GM12878 (cell line): ENCODE results near the gene TRIM28. TPM values are rescaled to one million over a fixed set of nuclear protein-coding genes. Genes with fewer than 3 reads are reported as not detected.
A peak's percentile ranks its signal among the peaks of the same experiment; 100 is the strongest.

Experiments used
- CEBPZ ChIP-seq: fragments of 150-350 bp; IDR thresholded peaks from 2 replicates; pipeline ENCODE4 v1.6.1; 2016; ENCODE audit warnings: low read depth, low read length
- E2F8 ChIP-seq: fragments of 450-650 bp; IDR thresholded peaks from 2 replicates; pipeline ENCODE4 v1.6.1; 2018; ENCODE audit warnings: mild to moderate bottlenecking, low read depth, moderate library complexity; ENCODE audit not compliant: partially characterized antibody
- GABPA ChIP-seq: IDR thresholded peaks from 2 replicates; pipeline ENCODE4 v1.6.1; 2014; ENCODE audit warnings: antibody characterized with exemption, low read depth, mild to moderate bottlenecking, inconsistent platforms
- GATAD2B ChIP-seq: fragments of 450-650 bp; conservative IDR thresholded peaks from 2 replicates; pipeline ENCODE4 v1.6.1; 2017; ENCODE audit warnings: low read depth, mild to moderate bottlenecking, moderate library complexity
- KDM1A ChIP-seq: fragments of 200-600 bp; sonication (generic); IDR thresholded peaks from 2 replicates; pipeline ENCODE4 v1.6.1; 2016; ENCODE audit warnings: borderline replicate concordance
- MEF2A ChIP-seq: IDR thresholded peaks from 2 replicates; pipeline ENCODE4 v1.6.1; 2011; ENCODE audit warnings: low read depth, mild to moderate bottlenecking, low read length, moderate library complexity; ENCODE audit not compliant: insufficient read depth
- MEF2B ChIP-seq: fragments of 450-650 bp; IDR thresholded peaks from 2 replicates; pipeline ENCODE4 v1.6.1; 2018; ENCODE audit warnings: mild to moderate bottlenecking, moderate library complexity; ENCODE audit not compliant: partially characterized antibody, poor library complexity, severe bottlenecking
- MYB ChIP-seq: fragments of 150-350 bp; IDR thresholded peaks from 2 replicates; pipeline ENCODE4 v1.6.1; 2014; ENCODE audit warnings: mild to moderate bottlenecking, low read depth, low read length, borderline replicate concordance
- NBN ChIP-seq: fragments of 450-650 bp; IDR thresholded peaks from 2 replicates; pipeline ENCODE4 v1.6.1; 2016
- POLR2A ChIP-seq: IDR thresholded peaks from 2 replicates; pipeline ENCODE4 v1.6.1; 2011; ENCODE audit warnings: low read depth, mild to moderate bottlenecking, low read length
- REST ChIP-seq: IDR thresholded peaks from 2 replicates; pipeline ENCODE4 v1.6.1; 2012; ENCODE audit warnings: mild to moderate bottlenecking, low read depth, low read length
- SP1 ChIP-seq: IDR thresholded peaks from one replicate; pipeline ENCODE4 v1.6.1; 2011; ENCODE audit warnings: low read depth, low read length
- SREBF2 ChIP-seq: IDR thresholded peaks from 2 replicates; pipeline ENCODE4 v1.6.1; 2012; ENCODE audit warnings: mild to moderate bottlenecking, low read length
- SUPT20H ChIP-seq: IDR thresholded peaks from 2 replicates; pipeline ENCODE4 v1.6.1; 2011; ENCODE audit warnings: low read depth, mild to moderate bottlenecking, low read length, moderate library complexity, borderline replicate concordance; ENCODE audit not compliant: control insufficient read depth
- TARDBP ChIP-seq: IDR thresholded peaks from 2 replicates; pipeline ENCODE4 v1.6.1; 2016; ENCODE audit warnings: borderline replicate concordance
- TBL1XR1 ChIP-seq: IDR thresholded peaks from 2 replicates; pipeline ENCODE4 v1.6.1; 2012; ENCODE audit warnings: low read depth, low read length, improper control_type of control experiment
- TCF3 ChIP-seq: IDR thresholded peaks from 2 replicates; pipeline ENCODE4 v1.6.1; 2012; ENCODE audit warnings: low read depth, mild to moderate bottlenecking, low read length, borderline replicate concordance; ENCODE audit not compliant: insufficient read depth
- polyA plus RNA-seq, 11 experiments: library from polyadenylated mRNA; depleted of rRNA in 4 of 11; unstranded in 6 of 11; stranded (reverse) in 5 of 11; fragments of >200 nt; fragmentation: Nextera tagmentation in 4 of 11; fragmentation: Illumina TruSeq in 1 of 11; extraction: Ambion mirVana in 4 of 11; extraction: Trizol in 1 of 11; gene quantifications; 1 replicate in 1 of 11; 2 replicates in 10 of 11; pipeline versions ENCODE4 v1.2.1 to v1.2.3, GENCODE V29; 2011 to 2016; ENCODE audit warnings: inconsistent platforms in 2 of 11, missing spikeins in 2 of 11, low read depth in 1 of 11
- total RNA-seq, 4 experiments: library from RNA; depleted of rRNA in 3 of 4; stranded (reverse); fragments of >200 nt in 3 of 4; fragmentation: Illumina TruSeq in 1 of 4; extraction: Trizol in 1 of 4; gene quantifications; 2 replicates each; pipeline versions ENCODE4 v1.2.1 to v1.2.3, GENCODE V29; 2013 to 2021
- TF ChIP-seq, protein P1 (sequence below): fragments of 450-650 bp; conservative IDR thresholded peaks from 2 replicates; pipeline ENCODE4 v1.6.1; 2017; ENCODE audit warnings: mild to moderate bottlenecking, moderate library complexity

The TRIM28 gene
- total and polyA plus RNA-seq, 10 of the 15 experiments (the other 5 are each of a cell fraction or from before 2014, with no cell fraction given) = 5.0 to 650 (median 296) TPM

- TF ChIP-seq REST (no peak), POLR2A (peak; percentile 99), TBL1XR1 (no peak), GABPA (no peak), SUPT20H (no peak), MYB (no peak), KDM1A (no peak), E2F8 (peak; percentile 19), MEF2A (0 out of 2 replicates have a peak, but pooled peaks have one; percentile 34), MEF2B (no peak), SP1 (peak; percentile 36), GATAD2B (no peak; the same call in 1 of the 2 replicates), SREBF2 (no peak), NBN (peak; percentile 100), CEBPZ (no peak), TARDBP (no peak), TCF3 (peak; percentile 65; the same call in 1 of the 2 replicates)
- TF ChIP-seq, protein P1, sequence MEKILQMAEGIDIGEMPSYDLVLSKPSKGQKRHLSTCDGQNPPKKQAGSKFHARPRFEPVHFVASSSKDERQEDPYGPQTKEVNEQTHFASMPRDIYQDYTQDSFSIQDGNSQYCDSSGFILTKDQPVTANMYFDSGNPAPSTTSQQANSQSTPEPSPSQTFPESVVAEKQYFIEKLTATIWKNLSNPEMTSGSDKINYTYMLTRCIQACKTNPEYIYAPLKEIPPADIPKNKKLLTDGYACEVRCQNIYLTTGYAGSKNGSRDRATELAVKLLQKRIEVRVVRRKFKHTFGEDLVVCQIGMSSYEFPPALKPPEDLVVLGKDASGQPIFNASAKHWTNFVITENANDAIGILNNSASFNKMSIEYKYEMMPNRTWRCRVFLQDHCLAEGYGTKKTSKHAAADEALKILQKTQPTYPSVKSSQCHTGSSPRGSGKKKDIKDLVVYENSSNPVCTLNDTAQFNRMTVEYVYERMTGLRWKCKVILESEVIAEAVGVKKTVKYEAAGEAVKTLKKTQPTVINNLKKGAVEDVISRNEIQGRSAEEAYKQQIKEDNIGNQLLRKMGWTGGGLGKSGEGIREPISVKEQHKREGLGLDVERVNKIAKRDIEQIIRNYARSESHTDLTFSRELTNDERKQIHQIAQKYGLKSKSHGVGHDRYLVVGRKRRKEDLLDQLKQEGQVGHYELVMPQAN = no peak; the same call in none of the 2 replicates
These were observed at the start of gene TRIM28 (continued) for GRCh38 chr19:58543826-58544590.
